ENCODE data around the gene BAZ2B.
A peak's percentile ranks its signal among the peaks of the same experiment; 100 is the strongest.

DNA sequence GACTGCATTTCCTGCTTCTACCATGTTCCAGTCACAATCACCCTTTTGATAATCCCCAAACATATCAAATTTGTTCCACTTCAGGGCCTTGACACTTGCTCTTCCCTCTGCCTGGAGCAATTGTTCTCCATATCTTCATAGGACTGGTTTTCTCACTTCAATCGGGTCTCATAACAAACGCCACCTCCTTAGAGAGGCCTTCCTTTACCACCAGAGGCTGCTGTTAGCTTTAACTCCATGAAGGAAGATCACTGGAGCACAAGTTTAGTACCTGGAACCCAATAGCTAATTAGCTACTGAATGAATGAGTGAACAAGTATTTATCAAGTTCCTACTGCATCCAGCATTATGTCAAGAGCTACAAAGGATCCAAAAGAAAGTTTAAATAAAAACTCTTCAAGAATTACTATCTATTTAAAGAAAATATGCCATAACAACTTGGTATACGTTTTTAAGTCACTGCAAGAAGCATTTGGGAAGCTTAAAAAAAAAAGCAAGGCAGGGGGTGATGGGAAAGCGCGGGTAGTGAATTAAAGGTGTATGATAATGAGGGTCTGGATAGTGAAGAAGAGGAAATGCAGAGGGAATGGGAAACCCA is 58.8 kb downstream of the BAZ2B start:
- TF ChIP-seq, protein P1, sequence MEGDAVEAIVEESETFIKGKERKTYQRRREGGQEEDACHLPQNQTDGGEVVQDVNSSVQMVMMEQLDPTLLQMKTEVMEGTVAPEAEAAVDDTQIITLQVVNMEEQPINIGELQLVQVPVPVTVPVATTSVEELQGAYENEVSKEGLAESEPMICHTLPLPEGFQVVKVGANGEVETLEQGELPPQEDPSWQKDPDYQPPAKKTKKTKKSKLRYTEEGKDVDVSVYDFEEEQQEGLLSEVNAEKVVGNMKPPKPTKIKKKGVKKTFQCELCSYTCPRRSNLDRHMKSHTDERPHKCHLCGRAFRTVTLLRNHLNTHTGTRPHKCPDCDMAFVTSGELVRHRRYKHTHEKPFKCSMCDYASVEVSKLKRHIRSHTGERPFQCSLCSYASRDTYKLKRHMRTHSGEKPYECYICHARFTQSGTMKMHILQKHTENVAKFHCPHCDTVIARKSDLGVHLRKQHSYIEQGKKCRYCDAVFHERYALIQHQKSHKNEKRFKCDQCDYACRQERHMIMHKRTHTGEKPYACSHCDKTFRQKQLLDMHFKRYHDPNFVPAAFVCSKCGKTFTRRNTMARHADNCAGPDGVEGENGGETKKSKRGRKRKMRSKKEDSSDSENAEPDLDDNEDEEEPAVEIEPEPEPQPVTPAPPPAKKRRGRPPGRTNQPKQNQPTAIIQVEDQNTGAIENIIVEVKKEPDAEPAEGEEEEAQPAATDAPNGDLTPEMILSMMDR (conservative IDR thresholded peaks at IDR 0.05; ENCODE audit: low read depth in 2 of 2) = peak; percentile 64 to 84
- TF ChIP-seq POLR2AphosphoS5 (IDR thresholded peaks at IDR 0.05; ENCODE audit: low read depth) = no peak
- TF ChIP-seq EZH2phosphoT487 (IDR thresholded peaks at IDR 0.05; ENCODE audit: unreplicated experiment) = no peak
- TF ChIP-seq EZH2 (IDR thresholded peaks at IDR 0.05; ENCODE audit: low read depth, unreplicated experiment) = no peak
- TF ChIP-seq, protein P2, sequence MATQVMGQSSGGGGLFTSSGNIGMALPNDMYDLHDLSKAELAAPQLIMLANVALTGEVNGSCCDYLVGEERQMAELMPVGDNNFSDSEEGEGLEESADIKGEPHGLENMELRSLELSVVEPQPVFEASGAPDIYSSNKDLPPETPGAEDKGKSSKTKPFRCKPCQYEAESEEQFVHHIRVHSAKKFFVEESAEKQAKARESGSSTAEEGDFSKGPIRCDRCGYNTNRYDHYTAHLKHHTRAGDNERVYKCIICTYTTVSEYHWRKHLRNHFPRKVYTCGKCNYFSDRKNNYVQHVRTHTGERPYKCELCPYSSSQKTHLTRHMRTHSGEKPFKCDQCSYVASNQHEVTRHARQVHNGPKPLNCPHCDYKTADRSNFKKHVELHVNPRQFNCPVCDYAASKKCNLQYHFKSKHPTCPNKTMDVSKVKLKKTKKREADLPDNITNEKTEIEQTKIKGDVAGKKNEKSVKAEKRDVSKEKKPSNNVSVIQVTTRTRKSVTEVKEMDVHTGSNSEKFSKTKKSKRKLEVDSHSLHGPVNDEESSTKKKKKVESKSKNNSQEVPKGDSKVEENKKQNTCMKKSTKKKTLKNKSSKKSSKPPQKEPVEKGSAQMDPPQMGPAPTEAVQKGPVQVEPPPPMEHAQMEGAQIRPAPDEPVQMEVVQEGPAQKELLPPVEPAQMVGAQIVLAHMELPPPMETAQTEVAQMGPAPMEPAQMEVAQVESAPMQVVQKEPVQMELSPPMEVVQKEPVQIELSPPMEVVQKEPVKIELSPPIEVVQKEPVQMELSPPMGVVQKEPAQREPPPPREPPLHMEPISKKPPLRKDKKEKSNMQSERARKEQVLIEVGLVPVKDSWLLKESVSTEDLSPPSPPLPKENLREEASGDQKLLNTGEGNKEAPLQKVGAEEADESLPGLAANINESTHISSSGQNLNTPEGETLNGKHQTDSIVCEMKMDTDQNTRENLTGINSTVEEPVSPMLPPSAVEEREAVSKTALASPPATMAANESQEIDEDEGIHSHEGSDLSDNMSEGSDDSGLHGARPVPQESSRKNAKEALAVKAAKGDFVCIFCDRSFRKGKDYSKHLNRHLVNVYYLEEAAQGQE (IDR thresholded peaks at IDR 0.05; ENCODE audit: unreplicated experiment) = no peak
- no peak for TF ChIP-seq ZNF114 (CRISPR knock-in tag; IDR thresholded peaks at IDR 0.05)
- TF ChIP-seq, protein P3, sequence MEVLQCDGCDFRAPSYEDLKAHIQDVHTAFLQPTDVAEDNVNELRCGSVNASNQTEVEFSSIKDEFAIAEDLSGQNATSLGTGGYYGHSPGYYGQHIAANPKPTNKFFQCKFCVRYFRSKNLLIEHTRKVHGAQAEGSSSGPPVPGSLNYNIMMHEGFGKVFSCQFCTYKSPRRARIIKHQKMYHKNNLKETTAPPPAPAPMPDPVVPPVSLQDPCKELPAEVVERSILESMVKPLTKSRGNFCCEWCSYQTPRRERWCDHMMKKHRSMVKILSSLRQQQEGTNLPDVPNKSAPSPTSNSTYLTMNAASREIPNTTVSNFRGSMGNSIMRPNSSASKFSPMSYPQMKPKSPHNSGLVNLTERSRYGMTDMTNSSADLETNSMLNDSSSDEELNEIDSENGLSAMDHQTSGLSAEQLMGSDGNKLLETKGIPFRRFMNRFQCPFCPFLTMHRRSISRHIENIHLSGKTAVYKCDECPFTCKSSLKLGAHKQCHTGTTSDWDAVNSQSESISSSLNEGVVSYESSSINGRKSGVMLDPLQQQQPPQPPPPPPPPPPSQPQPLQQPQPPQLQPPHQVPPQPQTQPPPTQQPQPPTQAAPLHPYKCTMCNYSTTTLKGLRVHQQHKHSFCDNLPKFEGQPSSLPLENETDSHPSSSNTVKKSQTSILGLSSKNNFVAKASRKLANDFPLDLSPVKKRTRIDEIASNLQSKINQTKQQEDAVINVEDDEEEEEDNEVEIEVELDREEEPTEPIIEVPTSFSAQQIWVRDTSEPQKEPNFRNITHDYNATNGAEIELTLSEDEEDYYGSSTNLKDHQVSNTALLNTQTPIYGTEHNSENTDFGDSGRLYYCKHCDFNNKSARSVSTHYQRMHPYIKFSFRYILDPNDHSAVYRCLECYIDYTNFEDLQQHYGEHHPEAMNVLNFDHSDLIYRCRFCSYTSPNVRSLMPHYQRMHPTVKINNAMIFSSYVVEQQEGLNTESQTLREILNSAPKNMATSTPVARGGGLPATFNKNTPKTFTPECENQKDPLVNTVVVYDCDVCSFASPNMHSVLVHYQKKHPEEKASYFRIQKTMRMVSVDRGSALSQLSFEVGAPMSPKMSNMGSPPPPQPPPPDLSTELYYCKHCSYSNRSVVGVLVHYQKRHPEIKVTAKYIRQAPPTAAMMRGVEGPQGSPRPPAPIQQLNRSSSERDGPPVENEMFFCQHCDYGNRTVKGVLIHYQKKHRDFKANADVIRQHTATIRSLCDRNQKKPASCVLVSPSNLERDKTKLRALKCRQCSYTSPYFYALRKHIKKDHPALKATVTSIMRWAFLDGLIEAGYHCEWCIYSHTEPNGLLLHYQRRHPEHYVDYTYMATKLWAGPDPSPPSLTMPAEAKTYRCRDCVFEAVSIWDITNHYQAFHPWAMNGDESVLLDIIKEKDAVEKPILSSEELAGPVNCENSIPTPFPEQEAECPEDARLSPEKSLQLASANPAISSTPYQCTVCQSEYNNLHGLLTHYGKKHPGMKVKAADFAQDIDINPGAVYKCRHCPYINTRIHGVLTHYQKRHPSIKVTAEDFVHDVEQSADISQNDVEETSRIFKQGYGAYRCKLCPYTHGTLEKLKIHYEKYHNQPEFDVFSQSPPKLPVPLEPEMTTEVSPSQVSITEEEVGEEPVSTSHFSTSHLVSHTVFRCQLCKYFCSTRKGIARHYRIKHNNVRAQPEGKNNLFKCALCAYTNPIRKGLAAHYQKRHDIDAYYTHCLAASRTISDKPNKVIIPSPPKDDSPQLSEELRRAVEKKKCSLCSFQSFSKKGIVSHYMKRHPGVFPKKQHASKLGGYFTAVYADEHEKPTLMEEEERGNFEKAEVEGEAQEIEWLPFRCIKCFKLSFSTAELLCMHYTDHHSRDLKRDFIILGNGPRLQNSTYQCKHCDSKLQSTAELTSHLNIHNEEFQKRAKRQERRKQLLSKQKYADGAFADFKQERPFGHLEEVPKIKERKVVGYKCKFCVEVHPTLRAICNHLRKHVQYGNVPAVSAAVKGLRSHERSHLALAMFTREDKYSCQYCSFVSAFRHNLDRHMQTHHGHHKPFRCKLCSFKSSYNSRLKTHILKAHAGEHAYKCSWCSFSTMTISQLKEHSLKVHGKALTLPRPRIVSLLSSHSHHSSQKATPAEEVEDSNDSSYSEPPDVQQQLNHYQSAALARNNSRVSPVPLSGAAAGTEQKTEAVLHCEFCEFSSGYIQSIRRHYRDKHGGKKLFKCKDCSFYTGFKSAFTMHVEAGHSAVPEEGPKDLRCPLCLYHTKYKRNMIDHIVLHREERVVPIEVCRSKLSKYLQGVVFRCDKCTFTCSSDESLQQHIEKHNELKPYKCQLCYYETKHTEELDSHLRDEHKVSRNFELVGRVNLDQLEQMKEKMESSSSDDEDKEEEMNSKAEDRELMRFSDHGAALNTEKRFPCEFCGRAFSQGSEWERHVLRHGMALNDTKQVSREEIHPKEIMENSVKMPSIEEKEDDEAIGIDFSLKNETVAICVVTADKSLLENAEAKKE (CRISPR knock-in tag; IDR thresholded peaks at IDR 0.05) = no peak
- no peak for TF ChIP-seq CREB1 (CRISPR knock-in tag; IDR thresholded peaks at IDR 0.05; ENCODE audit: low read depth)
- no peak for TF ChIP-seq JUNB (IDR thresholded peaks at IDR 0.05; ENCODE audit: unreplicated experiment)
- no peak for TF ChIP-seq NANOG (IDR thresholded peaks at IDR 0.05; ENCODE audit: borderline replicate concordance)

Measured in GM23338 (cell line).